Left lobe of liver (tissue), 2 donors: ENCODE data around the gene GATAD2A. TPM values are rescaled to one million over a fixed set of nuclear protein-coding genes. Genes with fewer than 3 reads are reported as not detected.
"Not testable (repeated sequence)": the region's sequence is repeated elsewhere in the genome, so short reads cannot be mapped to it uniquely, and the experiment has no call there.

Experiments
- ATAC-seq: fragments of 200-7000 bp; cut with Tn5 transposase; one replicate; pipeline ENCODE4 v1.9.1; 2020; ENCODE audit warnings: mild to moderate bottlenecking, moderate library complexity
- DNase-seq: peaks from one replicate; pipeline ENCODE4 v3.0.0-alpha.2; 2020; ENCODE audit warnings: low spot score
- total RNA-seq: library from RNA; stranded (reverse); gene quantifications from one replicate; pipeline ENCODE4 v1.2.1, GENCODE V29; 2021
- donor health status: DM: no; HTN: no; CAD: no; lungs with moderate emphysema.
- donor health status: DM: no; HTN: yes; CAD: no.

The GATAD2A gene
- 36.1 TPM for total RNA-seq

- DNase-seq (peak; percentile 97), ATAC-seq (peak; percentile 94)
These were observed at the start of gene GATAD2A for GRCh38 chr19:19404879-19405860. TSS of gene GATAD2A (plus strand) at chr19:19405675. CDS start at chr19:19465346, 59,671 bp downstream.

- DNase-seq (no peak), ATAC-seq (no peak)
These were observed 49.0 kb upstream of the GATAD2A start for GRCh38 chr19:19356500-19356899.

GRCh38 chr19:19356901-19357566 is 48.4 kb upstream of the GATAD2A start:
- no peak for ATAC-seq

GRCh38 chr19:19361075-19361594 is 44.3 kb upstream of the GATAD2A start:
- DNase-seq, result peak; percentile 79
- ATAC-seq, result peak; percentile 84

More at GRCh38 chr19:19356901-19357566, 48.4 kb upstream of the GATAD2A start:
- DNase-seq, result no peak

DNA sequence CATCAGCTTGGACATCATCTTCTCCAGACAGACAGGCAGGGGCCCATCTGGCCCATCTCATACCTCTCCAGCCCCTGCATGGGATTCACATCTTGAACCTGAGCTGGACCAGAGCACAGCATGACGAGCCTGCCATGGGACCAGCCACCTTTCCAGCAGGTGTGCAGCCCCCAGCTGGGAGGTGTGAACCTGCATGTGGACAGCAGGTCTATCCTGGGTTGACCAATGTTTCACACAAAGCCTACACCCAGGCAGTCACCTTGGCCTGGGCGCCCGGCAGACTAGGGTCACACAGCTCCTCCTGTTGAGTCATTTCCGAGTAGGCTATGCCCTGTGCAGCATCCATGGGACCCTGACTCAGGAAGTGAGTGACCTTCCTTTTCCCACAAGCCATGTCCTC is 43.4 kb upstream of the GATAD2A start:
- ATAC-seq, result no peak
- DNase-seq, result no peak

DNA sequence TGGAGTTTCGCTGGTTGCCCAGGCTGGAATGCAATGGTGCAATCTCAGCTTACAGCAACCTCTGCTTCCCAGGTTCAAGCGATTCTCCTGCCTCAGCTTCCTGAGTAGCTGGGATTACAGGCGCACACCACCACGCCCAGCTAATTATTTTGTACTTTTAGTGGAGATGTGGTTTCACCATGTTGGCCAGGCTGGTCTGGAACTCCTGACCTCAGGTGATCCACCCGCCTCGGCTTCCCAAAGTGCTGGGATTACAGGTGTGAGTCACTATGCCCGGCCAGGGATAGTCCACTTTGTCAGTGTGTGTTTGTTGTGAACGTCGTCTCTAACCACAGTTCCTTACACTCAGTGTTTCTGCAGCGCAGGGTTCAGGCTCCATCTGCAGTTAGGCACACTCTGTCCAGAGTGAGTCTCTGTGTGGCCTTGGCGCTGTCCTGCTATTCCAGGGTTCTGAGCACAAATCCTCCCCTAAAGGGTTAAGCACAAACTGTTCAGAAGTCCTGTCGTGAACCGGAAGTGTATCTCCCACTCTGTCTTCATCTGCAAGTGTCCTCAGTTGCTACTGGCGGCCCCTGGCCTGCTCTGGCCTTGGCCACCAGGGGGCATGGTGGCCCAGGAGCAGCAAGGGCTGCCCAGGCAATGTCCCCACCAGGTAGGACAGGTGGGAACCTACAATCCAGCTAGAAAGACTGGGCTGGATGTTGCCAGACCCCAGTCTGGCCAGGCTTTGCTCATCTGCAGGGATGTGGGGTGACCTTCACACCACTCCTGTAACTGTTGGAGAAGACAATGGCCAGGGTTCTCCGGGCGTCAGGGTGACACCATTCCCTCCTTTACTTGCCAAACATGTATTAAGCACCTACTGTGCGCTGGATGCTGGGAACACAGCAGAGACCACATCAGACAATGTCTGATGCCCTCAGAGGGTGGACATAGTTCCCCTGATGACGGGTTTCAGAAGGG is 38.8 kb upstream of the GATAD2A start:
- peak; percentile 93 for ATAC-seq
- peak; percentile 84 for DNase-seq

GRCh38 chr19:19368087-19368486 is 37.4 kb upstream of the GATAD2A start:
- DNase-seq, result no peak
- ATAC-seq, result no peak

DNA sequence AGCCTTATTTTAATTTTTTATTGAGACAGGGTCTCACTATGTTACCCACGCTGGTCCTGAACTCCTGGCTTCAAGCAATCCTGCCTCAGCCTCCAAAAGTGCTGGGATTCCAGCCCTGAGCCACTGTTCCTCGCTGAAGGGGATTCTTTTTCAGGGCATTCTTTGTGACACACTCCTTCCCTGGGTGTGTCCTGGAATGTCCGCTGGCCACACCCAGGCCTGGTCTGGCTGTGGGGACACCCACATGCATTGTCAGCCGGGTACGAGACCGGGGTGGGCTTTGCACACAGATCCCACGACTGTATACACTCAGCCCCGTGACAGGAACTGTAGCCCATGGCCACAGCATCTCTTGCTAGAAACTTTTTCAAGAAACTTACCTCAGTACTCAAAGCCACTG is 34.4 kb upstream of the GATAD2A start:
- DNase-seq, result no peak
- no peak for ATAC-seq

- DNase-seq (no peak), ATAC-seq (peak; percentile 90)
These were observed 32.6 kb upstream of the GATAD2A start for GRCh38 chr19:19372656-19373416.

GRCh38 chr19:19379527-19379926 is 25.9 kb upstream of the GATAD2A start:
- DNase-seq, result no peak

DNA sequence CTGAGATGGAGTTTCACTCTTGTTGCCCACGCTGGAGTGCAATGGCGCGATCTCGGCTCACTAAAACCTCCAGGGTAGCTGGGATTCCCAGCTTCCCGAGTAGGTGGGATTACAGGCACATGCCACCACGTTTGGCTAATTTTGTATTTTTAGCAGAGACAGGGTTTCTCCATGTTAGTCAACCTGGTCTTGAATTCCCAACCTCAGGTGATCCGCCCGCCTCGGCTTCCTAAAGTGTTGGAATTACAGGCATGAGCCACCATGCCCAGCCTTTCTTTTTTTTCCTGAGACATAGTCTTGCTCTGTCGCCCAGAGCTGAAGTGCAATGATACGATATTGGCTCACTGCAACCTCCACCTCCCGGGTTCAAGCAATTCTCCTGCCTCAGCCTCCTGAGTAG is 25.2 kb upstream of the GATAD2A start:
- not testable (repeated sequence) for ATAC-seq, DNase-seq

More at GRCh38 chr19:19379527-19379926, 25.9 kb upstream of the GATAD2A start:
- ATAC-seq, result no peak

GRCh38 chr19:19381007-19381926 is 24.2 kb upstream of the GATAD2A start:
- no peak for DNase-seq
- no peak for ATAC-seq

- DNase-seq (no peak), ATAC-seq (no peak)
These were observed 23.4 kb upstream of the GATAD2A start for GRCh38 chr19:19382118-19382517.

- ATAC-seq (no peak), DNase-seq (no peak)
These were observed 21.0 kb upstream of the GATAD2A start for GRCh38 chr19:19384486-19384885.

- ATAC-seq, result peak; percentile 92
- peak; percentile 100 for DNase-seq
These were observed 20.2 kb upstream of the GATAD2A start for GRCh38 chr19:19385131-19385895.

- ATAC-seq (no peak), DNase-seq (no peak)
These were observed 19.3 kb upstream of the GATAD2A start for GRCh38 chr19:19385896-19386869.

DNA sequence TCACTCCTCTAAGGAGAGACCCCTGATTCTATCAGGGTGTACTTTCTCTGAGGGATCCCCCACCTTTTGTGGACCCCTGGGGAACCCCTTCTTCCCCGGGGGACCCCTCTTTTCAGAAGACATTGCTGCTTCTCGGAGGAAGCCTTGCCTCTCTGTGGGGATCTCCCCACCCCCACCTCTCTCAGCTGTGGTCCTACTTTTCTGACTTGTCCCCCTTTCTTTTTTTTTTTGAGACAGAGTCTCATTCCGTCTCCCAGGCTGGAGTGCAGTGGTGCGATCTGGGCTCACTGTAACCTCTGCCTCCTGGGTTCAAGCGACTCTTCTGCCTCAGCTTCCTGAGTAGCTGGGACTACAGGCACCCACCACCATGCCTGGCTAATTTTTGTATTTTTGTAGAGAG is 18.4 kb upstream of the GATAD2A start:
- DNase-seq (no peak), ATAC-seq (no peak)
